Measurements from ENCODE around the gene NHLRC4.

The NHLRC4 gene

DNA sequence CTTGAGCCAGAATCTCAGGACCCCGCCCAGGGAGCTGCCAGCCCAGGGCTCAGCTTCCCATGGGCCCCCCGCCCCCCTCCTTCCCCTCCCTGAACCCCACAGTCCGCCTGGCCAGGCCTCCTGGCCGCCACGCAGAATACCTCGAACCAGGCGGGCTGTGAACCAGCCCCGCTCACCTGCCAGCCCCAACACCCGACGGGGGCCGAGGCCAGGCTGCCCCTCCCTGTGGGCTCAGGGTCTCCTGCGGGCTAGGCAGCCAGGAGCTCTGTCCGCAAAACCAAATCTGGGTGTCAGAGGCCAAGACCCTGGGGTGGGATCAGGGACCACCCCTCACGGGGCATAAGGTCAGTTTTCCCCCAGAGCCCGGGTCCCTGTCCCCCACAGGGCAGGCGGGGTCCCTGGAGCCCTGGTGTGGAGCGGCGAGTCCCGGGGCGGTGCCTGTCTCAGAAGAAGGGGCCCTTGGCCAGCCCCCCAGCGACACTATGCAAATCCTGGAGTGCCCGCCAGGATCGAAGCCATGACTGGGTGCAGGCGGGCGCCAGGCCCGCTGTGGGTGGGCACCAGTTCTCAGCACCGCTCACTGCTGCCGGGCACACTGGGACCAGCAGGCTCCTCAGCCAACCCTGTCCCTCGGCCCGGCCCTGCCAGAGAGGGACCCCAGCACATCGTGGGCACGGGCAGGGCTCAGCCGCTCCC, 13.1 kb upstream of the NHLRC4 start:
- no peak for DNase-seq (ENCODE audit: low read depth, low spot score)

DNA sequence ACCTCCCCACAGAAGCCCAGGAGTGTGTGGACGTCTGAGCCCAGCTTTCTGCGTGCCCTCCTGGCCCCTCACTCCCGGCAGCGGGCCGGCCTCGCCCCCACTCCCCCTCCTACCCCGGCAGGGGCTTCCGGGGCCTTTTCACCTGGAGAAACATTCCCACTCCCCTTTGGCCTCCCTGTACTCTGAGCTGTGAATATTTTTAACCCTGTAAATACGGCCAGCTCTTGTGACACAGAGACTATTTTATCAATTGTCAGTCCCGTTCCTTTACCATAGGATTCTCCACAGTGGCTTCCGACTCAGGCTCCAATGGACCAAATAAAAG, 12.5 kb upstream of the NHLRC4 start:
- no peak for DNase-seq (ENCODE audit: low read depth, low spot score)

DNA sequence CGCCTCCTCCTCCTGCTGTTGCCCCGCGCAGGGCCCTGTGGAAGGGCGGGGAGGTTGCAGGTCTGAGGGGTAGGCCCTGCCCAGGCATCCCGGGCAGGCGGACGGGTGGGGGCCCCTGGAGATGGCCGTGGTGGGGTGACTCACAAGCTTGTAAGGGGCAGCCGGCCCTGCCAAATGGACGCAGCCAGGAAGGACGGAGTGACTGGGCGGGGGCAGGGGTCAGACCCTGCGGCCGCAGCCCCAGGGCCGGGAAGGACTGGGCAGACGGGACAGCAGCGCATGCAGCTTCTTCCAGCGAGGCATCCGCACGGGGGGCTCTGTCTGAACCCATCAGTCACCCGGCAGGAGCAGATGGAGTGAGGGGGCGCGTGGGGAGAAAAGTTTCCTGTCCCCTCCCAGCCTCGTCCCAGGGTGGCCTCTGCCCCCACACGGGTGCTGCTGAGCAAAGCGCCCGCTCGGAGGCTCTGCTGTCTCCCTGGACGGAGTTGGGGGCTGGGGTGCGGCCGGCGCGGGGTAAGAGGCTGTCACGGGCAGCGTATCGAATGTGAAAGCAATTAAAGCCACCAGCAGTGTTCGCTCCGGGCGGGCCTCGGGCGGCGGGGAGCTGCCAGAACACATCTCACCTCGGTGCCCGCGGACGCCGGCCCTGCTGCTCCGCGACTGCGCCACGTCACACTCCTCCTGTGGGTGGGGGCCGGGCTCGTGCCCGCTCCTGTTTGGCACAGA, 12.0 kb upstream of the NHLRC4 start:
- DNase-seq (ENCODE audit: low read depth, low spot score), result no peak

DNA sequence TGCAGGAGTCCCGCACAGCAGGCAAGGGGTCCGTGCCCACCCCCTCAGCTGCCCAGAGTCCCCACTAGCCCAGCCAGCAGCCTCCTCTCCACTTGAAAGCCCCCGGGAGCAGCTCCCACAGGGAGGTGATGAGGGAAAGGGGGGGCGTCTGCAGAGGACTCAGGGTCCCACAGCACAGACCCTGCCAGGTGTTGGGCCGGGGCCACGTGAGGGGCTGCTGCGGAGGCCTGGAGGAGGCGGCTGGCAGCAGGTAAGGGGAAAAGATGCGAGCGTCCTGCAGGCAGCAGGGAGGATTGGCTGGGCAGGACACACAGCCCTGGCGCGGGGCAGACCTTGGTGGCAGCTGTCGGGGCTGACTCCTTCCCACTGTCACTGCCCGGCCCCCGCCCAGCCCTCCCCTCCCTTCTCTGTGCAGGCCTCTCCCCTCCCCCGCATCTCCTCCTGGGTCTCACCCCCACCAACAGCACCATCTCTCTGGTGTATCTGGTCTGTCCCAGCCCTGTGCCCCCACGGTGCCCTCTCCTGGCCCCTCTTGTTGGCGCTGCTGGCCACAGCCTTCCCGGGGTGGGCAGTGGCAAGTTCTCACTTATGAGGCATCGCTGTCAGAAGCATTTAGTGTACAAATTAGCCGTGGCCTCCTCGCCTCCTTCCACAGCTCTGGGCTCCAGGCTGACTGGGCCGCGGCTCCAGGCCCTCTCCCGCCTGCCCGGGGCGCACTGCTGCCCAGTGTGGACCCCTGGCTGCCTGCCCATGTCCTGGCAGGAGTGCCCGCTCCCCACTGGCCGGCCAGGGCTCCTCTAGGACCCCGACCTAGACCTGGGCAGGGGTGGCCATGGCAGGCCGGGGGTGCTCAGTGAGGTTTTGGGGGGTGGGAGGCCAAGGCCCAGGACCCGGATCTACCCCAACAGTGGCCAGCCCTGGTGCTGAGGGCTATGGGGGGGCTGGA, 11.0 kb upstream of the NHLRC4 start:
- DNase-seq (ENCODE audit: low read depth, low spot score), result no peak

DNA sequence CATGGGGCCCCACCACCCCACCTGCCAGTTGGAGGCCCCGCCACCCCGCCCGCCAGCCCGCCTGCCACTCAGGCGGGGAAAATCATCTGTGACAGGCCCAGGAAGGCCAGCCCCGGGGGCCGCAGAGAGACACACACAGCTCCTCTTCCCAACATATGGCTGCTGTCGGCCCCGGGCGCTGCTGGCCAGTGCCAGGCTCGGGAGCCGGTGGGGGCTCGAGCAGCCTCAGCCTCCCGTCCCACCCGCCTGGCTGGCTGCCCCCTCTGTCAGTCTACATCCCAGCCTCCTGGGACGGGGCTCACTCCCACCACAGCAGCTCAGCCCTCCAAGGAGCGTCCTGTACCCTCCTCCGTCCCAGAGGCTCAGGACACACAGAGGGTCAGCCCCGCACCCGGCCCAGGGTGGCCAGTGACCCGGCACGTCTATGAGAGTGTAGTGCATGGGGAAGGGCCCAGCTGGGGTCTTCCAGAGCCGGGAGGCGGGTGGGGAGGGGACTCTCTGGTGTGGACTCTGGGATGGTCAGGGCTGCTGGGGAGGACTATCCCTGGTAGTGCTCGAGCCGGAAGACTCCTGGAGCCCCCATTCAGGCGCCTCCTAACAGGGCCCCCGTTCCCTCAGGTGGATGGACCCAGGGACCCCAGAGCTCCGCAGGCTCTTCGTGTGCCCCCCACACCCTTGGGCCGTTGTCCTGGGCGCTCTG, 10.2 kb upstream of the NHLRC4 start:
- DNase-seq (ENCODE audit: low read depth, low spot score), result no peak

DNA sequence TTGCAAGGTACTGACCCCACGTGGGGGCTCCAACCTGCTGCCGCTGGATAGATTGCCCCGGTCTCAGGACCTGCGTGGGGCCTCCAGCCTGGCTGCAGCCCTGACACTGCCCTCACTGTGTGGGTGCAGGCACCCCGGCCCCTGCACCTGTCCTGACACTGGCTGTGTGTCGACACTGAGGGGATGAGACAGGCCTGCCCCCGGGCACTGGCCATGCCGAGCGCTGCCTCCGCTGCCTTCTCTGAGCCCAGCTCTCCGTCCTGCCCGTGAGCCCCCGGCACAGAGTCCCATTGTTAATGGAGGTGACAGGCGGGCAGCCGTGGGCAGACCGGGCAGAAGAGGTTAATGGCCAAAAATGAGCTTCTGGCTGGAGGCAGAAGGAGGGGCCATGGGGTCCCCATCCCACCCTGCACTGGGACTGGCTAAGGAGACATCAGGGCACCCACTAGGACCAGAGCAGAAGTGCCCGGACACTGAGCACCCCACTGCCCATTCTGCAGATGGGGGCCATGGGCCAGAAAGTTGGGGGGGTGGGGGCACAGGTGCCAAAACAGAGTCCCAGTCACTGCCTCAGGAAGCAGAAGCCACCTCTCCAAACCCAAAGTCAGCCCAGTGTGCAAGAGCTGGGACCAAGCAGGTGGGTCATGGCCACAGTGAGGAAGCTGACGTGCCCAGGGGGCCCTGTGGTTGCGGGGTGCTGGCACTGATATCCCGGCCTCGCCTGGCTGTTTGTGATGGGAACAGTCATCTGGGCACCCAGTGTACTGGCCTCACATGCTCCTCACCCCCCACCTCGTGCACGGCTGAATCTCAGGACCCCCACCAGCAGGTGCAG, 9.1 kb upstream of the NHLRC4 start:
- DNase-seq (ENCODE audit: low read depth, low spot score), result no peak

DNA sequence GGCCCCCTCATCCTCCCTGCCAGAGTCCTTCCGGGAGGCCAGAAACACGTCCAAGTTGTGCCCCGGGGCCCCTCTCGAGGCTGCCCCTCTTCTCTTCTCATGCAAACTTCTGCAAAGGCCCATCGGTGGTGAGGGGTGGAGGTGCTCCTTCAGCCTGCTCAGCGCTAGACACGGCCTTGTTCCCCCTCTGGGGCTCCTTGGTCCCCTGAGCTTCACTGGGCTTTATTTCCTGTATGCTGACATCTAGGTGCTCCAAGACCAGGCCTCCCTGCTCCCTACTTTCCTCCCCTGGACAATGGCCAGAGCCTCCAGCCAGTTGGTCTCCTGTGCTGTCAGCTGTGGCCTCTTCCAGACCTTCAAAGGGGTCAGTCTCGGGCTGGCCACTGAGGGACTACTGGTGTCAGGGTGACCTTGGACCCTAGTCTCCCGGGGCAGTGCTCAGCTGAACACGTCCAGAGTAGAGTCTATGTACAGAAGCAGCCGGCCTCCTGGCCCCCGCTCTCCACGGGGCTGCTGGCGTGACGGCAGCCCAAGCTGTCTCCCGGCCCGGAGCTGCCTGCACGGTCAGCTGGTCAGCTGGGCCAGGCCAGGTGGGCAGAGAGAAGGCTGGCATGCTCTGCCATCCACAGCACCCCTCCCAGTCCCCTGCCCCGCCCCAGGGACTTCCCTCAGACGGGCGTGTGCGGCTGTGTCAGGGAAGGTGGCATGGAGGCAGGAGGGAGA, 8.3 kb upstream of the NHLRC4 start:
- no peak for DNase-seq (ENCODE audit: low read depth, low spot score)

DNA sequence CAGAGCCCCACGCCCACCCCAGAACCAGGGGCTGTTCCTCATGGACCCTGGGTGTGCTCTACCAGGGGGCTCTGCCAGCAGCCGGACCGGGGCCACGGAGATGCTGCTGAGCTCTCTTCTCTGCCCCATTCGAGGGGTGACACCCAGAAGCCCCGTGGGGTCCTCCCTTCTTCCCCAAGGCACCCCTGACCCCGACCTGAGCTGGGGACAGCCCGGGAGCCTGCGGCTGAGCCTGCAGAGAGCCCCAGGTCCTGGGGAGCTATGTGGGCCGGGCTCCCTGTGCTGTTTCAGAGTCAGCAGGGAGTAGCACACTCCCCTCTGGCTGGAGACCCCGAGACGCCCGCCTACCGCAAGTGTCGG, 7.8 kb upstream of the NHLRC4 start:
- DNase-seq (ENCODE audit: low read depth, low spot score), result no peak

DNA sequence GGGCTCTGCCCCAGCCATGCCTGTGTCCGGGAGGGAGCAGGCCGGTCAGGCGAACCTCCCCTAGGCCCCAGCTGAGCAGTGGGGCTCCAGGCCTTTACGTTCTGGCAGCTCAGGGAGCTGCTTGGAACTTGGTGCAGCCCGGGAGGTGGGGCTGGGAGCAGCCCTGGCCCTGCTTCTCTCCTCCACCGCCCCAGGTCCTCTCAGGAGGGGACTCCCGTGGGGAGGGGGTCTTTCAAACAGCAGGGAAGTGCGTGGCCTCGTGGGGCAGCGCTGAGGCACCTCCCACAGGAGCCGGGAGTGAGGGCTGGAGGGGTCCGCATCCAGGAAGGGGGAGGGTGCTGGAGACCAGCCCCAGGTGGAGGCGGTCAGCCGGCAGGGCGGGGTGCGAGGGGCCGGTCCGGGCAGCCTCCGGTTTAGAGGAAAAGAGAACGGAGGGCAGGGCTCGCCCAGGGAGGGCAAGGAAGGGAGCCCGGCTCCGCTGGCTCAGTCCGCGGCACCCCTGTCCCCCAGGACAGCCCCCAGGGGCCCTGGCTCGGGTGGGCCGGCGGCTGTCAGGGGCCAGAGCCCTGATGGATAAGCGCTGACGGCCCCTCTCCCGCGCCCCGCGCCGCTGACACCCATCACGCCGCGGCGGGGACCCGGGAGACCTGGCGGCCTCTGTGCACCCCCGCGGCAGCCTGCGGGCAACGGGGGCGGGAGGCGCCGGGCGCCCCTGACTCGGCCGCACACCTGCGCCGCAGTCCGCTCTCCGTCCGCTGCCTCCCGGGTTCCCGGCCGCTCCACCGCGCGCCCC, 7.2 kb upstream of the NHLRC4 start:
- DNase-seq (ENCODE audit: low read depth, low spot score), result no peak

DNA sequence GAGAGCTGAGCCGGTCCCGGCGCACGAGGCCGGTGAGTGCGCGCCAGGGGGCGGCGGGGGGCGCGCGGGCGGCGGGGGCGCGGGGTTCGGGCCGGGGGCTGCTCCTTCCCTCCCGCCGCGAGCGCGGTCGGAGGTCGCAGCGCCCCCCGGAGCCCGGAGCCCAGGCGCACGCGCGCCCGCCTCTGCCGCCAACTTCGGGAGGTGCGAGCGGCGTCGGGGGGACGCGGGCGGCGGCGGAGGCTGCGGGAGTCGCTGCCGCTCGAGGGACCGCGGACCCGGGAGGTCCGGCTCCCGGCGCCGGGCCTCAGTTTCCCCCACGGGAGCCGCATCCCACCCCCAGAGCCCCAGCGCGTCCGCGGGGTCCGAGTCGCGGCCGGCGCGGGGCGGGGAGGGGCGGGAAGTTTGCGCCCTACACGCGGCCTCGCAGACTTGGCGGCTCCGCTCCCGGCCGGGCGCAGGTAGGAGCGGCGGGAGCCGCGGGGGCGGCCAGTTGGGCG, 6.6 kb upstream of the NHLRC4 start, which contains the start of gene PRR35:
PRR35 (plus strand) TSS at position 191 of the 497 bp plus-strand sequence. CDS start 2,901 bp downstream, outside the sequence.
- no peak for DNase-seq (ENCODE audit: low read depth, low spot score)

DNA sequence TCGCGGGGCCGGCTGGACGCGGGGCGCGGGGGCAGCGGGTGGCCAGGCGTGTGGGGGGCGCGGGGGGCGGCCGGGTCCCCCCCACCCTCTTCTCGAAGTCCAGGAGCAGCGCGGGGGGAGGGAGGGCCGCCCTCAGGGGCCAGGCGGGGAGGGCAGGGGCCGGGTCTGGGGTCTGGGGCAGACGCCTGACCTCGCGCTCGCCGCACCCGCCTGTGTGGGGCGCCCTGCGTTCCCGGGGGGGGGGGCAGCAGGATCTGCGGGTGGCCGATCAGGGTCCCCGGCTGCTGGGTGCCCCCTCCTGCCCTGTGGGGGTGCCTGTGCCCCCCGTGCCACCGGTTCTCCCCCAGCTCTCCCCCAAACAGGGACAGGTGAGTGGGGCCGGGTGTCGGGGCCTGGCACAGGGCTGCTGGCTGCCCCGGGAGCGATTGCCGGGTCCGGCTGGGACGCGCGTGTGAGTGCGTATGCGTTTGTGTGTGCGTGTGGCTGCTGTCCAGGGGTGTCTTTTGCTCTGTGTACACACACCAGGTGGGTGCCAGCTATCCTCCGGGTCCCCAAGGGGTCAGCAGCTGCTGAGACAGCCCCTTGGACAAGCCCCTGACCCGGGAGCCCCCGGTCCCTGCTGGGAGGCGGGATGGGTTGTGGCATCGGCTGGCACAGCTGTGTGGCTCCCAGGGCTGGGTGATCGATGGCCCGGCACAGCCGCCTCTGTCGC, 5.9 kb upstream of the NHLRC4 start:
- DNase-seq (ENCODE audit: low read depth, low spot score), result no peak

DNA sequence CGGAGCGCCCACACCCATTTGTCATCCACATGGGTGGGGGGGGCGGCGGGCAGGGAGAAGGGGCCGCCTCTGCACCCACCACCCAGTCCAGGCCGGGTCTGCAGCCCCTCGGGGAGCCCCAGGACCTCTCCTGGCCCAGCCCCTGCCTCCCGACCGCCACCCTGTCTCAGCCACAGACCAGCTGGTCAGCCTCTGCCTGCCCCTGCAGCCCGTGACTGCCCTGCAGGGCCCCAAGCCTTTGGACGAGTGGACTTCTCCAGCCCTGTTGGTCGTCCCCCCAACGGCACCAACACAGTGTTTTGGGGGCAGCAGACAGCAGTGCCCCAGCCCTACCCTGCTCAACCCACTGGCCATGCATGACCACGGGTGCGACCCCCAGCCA, 5.4 kb upstream of the NHLRC4 start:
- DNase-seq (ENCODE audit: low read depth, low spot score), result no peak

DNA sequence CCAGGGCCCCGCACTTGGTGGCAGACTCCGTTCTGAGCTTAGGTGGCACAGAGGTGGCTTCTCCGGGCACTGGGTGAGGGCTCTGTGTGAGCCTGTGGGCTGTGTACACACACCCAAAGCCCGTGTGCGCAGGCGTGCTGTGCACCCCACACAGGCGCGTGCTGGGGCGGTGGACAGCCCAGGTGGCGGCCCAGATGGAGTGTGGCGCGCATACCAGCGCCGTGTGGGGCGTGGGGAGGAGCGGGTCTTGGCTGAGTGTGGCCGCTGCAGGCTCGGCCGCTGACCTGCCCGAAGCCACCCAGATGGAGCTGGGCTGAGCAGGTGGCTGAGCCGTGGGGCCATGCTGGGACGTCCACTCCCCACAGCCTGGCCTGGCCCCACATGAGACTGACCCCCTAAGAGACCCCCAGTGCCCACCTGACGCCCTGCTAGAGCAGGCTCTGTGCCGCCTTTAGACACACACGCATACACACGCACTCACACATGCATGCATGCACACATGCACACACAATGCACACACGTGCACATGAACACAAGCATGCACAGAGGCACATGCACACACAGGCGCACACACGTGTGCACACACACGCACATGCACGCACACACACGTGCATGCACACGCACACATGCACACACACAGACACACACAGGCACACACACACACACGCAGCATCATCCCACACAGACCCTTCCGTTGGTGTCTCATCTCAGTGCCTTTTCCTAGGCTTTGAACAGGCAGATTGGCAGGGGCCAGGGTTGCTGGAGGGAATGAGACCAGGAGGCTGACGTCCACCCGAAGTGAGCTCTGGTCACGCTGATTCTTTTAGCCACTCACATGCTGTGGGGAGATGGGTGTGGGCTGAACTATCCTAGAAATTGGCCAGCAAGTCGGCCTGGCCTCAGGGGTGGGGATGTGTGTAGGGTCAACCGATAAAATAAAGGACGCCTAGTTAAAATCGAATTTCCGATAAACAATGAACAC, 4.6 kb upstream of the NHLRC4 start:
- no peak for DNase-seq (ENCODE audit: low read depth, low spot score)

DNA sequence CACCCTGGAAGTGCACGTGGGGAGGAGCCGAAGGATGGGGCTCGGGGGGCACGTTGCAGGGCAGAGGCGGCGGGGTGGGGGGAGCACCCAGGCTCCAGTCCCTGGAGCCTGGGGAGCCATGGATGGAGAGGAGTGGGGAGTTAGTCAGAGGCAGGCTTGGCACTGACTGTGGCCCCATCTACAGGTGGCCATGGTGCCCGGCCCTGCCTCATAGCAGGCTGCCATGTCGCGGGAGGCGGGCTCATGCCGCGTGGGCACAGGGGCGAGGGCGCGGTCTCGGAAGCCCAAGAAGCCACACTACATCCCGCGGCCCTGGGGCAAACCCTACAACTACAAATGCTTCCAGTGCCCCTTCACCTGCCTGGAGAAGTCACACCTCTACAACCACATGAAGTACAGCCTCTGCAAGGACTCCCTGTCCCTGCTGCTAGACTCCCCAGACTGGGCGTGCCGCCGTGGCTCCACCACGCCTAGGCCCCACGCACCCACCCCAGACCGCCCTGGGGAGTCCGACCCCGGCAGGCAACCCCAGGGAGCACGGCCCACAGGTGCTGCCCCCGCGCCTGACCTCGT, 3.6 kb upstream of the NHLRC4 start:
- DNase-seq (ENCODE audit: low read depth, low spot score), result no peak

DNA sequence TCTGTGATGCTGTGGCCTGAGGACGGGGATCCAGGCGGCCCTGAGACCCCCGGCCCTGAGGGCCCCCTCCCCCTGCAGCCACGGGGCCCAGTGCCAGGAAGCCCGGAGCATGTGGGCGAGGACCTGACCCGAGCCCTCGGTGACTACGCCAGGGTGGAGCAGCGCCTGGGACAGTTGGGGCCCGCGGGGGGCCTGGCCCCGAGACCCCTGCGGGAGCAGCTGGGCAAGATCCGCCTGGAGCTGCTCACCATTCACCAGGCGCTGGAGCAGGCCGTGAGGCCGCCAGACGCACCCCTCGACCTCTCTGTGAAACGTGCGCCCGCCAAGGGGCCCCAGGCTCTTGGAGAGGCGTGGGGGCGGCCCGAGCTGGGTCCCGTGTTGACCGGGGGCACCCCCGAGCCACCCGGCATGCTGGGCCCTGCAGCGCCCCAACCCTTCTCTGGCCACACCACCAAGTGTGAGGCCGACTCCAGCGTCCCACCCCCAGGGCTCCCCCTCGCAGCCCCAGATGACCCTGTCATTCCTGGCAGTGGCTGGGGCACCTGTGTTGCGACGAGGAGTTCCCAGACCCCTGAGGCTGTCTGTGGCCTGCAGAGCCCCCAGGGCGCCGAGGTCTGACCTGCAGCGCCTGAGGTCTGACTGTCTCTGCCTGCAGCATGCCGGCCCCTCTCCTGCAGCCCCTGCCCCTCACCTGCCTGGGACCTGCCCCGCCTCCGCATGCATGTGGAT, 2.0 kb upstream of the NHLRC4 start:
- no peak for DNase-seq (ENCODE audit: low read depth, low spot score)
